NCI-H345 treated with DMSO at 0.1 percent for 48 hours (cell line): Measurements from ENCODE around the gene ITGAX.

ENCODE experiments used
- DNase-seq: peaks from one replicate; lab custom pipeline; 2025; ENCODE audit not compliant: unreplicated experiment; lab: John Stamatoyannopoulos, UW

Gene ITGAX

DNA sequence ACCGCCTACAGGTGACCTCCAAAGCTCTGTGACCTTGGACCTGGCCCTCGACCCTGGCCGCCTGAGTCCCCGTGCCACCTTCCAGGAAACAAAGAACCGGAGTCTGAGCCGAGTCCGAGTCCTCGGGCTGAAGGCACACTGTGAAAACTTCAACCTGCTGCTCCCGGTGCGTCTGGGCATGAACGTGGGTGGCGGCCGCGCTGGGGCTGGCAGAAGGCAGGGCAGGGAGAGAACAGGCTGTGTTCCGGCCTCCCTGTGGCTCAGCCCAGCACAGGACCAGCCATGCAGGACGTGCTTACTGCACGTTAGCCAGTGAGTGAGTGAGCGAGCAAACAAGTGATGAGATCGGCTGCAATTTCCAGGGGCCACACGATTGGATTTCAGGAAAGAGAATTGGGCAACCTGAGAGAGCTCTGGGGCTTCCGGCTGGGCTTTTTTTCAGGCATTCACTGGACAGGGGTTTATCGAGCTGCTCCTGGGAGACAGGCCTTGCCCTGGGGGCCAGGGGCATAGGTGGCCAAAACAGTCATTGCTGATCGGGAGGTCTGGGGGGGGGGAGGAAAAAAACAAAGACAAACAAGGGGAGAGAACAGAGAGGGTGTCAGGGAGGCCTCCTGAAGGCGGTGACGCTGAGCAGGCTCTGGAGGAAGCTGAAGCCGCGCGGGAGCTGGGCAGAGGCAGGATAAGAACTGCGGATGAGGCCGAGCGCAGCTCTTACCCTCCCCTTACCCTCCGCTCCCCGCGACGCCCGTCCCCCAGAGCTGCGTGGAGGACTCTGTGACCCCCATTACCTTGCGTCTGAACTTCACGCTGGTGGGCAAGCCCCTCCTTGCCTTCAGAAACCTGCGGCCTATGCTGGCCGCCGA is 16.9 kb downstream of the ITGAX start:
- no peak for DNase-seq

- DNase-seq = no peak
Measured at GRCh38 chr16:31373235-31373634, 18.3 kb downstream of the ITGAX start.

GRCh38 chr16:31375231-31375630 is 20.3 kb downstream of the ITGAX start:
- DNase-seq = no peak

DNA sequence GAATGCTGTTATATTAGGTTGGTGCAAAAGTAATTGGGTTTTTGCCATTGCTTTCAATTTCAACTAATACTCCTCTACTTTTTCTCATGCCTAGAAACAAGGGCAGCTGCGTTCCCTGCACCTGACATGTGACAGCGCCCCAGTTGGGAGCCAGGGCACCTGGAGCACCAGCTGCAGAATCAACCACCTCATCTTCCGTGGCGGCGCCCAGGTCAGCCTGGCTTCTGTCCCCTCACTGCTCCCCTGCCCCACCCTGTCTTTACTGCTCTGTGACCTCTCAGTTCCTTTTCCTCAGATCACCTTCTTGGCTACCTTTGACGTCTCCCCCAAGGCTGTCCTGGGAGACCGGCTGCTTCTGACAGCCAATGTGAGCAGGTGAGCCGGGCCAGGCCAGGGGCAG is 21.7 kb downstream of the ITGAX start:
- DNase-seq = no peak

DNA sequence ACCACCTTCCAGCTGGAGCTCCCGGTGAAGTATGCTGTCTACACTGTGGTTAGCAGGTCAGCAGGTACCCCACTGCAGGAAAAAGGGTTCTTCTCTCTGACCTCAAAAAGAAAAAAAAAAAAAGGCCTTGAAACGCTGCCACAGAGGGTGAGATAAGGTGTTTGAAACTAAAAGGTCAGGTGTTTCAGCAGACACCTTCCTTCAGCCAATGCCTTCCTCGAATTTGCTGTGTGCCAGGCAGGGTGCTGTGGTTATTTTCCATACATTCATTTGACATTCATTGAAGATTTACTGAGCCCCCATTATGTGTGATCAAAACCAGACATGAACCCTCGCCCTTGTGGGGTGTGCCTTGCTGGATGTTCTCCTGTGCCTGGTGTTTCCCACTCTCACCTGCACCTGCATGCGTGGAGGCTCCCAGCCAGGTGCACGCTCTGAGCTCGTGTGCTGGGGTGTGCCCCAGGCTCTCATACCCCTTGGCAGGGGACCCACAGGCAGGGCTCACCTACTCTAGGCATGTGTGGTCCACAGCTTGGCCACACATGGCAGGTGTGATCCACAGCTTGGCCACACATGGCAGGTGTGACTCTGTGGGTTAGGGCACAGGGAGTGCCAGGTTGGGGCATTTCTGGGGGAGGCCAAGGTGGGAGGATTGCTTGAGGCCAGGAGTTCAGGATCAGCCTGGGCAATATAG is 22.4 kb downstream of the ITGAX start:
- no peak for DNase-seq

DNA sequence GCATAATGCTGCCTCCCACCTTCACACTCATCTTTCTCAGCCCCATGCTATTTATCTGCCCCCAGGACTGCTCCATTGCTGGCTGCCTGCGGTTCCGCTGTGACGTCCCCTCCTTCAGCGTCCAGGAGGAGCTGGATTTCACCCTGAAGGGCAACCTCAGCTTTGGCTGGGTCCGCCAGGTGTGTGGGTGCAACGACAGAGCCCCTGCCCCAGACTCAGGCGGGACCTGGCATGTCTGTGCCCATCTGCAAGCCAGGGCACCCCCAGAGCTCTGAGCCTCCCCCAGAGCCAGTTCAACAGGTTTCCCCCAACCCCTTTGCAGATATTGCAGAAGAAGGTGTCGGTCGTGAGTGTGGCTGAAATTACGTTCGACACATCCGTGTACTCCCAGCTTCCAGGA is 25.2 kb downstream of the ITGAX start:
- DNase-seq = no peak

- no peak for DNase-seq
Measured at GRCh38 chr16:31382485-31383161, 27.6 kb downstream of the ITGAX start.

DNA sequence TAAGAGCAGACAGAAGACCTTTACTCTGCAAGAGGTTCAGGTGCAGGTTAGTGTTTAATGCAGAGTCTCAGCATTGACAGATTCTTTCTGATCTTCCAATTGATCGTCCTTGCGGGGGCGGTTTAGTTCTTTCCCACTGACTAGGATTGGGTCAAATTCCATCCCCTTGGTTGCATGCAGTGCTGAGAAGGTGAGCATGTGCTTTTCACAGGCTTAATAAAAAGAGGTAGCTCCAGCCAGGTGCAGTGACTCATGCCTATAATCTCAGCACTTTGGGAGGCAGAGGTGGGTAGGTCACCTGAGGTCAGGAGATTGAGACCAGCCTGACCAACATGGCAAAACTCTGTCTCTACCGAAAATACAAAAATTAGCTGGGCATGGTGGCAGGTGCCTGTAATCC is 30.7 kb downstream of the ITGAX start:
- no peak for DNase-seq

DNA sequence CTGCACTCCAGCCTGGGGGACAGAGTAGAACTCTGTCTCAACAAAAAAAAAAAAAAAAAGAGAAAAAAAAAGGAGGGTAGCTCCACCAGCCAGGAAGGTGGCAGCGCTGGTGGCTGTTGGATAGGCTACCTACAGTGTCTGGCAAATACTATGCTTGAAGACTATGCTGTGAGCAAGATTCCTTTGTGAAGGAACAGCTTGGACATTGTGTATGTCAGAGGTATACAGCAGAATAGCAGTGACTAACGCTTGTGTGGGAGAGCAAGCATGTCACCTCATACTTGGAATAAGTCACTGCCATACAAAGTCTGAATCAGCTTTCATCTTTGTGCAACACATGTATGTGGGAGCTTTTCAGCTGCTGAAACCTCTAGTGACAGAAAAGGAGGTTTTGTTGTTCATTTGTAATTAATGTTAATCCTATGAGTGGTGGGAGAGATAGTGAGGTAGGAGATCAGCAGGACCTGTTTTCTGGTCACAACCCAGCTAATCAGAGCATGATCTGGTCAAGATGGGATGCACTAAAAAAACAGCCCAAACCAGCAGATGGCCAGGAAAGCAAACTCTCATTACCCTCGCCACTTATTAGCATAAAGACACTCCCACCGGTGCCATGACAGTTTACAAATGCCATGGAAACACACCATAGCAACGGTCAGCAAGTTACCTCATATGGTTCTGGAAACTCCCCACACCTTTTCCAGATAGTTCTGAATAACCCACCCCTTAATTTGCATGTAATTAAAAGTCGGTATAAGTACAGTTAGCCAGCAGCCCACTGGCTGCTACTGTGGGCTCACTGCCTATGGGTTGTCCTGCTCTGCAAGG is 31.4 kb downstream of the ITGAX start:
- no peak for DNase-seq

GRCh38 chr16:31388535-31388934 is 33.6 kb downstream of the ITGAX start:
- no peak for DNase-seq

DNA sequence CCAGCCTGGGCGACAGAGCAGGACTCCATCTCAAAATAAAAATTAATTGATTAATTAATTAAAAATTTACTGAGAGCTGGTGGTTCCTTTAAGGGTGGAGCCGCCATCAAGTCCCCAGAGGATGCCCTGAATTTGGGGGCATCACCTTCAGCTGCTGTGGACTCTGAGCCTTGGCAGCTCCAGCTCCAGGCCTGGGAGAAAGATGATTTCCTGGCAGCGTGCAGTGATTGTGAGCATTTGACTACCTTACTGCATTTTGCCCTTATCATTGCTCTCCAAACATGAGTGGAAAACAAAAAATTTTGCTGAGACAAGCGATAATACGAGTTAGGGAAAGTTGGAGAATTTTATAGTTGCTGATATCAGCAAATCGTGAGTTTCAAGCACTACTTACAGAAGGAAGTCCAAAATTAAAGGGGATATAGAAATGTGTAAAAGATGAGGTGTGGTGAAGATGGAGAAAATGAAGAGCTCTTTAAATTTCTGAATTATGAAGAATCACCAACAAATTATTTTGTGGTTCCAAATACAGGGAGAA is 35.6 kb downstream of the ITGAX start:
- no peak for DNase-seq

GRCh38 chr16:31393056-31393455 is 38.1 kb downstream of the ITGAX start, which contains the start of gene ITGAD:
Gene ITGAD, plus strand, starts transcription at chr16:31393335. Its CDS starts 26 bp downstream, at chr16:31393361.
- DNase-seq = no peak

GRCh38 chr16:31395647-31396046 is 40.7 kb downstream of the ITGAX start:
- no peak for DNase-seq

DNA sequence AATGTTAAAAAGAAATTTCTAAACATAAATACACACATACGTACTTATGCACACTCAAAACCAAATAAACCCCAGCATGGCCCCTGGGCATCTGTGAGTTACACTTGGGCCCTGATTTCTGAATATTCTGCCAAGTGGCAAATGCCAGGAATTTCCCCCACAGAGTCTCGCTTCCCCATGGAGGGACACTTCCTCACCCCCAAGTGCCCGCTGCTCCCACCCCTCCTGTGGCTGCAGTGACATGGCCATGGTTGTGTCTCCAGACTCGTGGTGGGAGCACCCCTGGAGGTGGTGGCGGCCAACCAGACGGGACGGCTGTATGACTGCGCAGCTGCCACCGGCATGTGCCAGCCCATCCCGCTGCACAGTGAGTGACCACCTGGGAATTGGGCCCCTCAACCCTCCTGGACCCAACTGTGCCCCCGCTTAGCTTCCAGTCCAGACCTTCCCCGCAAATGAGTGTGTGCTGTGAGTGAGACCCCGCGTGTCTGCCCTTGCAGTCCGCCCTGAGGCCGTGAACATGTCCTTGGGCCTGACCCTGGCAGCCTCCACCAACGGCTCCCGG is 42.2 kb downstream of the ITGAX start:
- DNase-seq = no peak

DNA sequence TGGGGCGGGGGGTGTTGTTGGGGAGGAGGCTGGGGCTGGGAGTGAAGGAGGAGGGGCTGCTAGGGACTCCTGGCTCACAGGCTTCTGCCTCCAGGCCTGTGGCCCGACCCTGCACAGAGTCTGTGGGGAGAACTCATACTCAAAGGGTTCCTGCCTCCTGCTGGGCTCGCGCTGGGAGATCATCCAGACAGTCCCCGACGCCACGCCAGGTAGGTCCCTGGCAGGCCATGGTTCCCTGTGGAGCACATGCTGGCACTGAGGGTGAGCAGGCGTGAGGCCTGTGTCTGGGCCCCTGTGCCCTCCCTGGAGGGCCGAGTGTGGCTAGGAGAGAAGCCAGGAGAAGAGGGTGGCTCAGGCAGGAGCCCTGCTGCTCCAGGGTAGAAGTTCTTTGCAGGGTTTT is 42.7 kb downstream of the ITGAX start:
- no peak for DNase-seq

- no peak for DNase-seq
Measured at GRCh38 chr16:31400191-31400590, 45.2 kb downstream of the ITGAX start.

GRCh38 chr16:31401436-31401835 is 46.5 kb downstream of the ITGAX start:
- no peak for DNase-seq

- no peak for DNase-seq
Measured at GRCh38 chr16:31402687-31403086, 47.7 kb downstream of the ITGAX start.

DNA sequence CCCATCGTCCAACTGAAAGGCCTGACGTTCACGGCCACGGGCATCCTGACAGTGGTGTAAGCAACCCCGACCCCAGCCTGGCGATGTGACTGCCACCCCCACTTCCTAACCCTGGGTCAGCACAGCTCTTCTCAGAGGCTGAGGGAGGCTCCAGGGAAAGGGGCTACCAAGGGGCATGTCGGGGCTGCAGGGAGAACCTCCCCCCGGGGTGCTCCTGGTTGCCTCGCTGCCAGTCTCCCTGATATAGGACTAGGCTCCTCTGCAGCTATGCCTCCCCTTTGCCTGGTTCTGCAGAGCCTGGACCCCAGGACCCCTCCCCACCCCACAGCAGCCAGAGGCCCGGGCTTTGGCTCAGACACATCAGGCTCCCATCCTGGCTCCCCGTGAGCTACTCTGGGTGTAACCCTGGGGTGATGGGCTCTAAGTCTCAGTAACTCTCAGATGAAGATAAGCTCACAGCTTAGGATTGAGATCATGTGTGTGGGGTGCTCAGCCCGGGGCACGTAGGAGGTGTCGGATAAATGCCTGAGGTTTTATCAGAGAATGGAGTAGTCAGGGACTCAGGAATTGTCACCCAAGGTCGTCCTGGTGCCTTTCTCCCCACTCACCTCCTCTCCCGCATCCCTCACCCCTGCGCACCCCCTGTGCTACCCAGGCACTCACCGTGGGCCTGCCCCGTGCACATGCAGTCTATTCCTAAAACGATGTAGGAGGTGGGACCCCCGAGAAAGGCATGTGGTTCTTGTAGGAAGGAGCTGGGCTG is 48.8 kb downstream of the ITGAX start:
- no peak for DNase-seq
